ENCODE measurements around the gene ADAMTS9. TPM values are rescaled to one million over a fixed set of nuclear protein-coding genes. Genes with fewer than 3 reads are reported as not detected.

Gene ADAMTS9
- total and polyA plus RNA-seq, 3 donors from 2014 or later = 5.1 to 8.1 (median 5.9) TPM

- no peak for TF ChIP-seq POLR2A (IDR thresholded peaks at IDR 0.05)
- no peak for TF ChIP-seq CTCF (IDR thresholded peaks at IDR 0.05)
- Histone ChIP-seq H3K4me1 (no peaks in the 10 kb centered on the region), H3K4me3 (no peak overlapping the region), H3K27ac (no peak overlapping the region), H3K9me3 (no peaks in the 10 kb centered on the region), H3K36me3 (ENCODE audit: low read depth, missing control alignments) (no peaks in the 10 kb centered on the region), H3K27me3 (no peaks in the 10 kb centered on the region)
- WGBS, 2 donors = 93 to 97% methylated on average over 5 of the region's 5 CpGs
- intact Hi-C loops (cut with DNase I; ENCODE audit: low total_unique reads) = no loop called here
- DNase-seq = no peak
Measured at GRCh38 chr3:64496786-64497490, 190.9 kb downstream of the ADAMTS9 start.

- no peak overlapping the region for H3K27ac ChIP-seq
- H3K27me3 ChIP-seq = no peaks in the 10 kb centered on the region
- no peak overlapping the region for H3K4me3 ChIP-seq
- WGBS, 2 donors = 82 to 96% methylated on average over 2 of the region's 2 CpGs
- no peak for DNase-seq
- no peaks in the 10 kb centered on the region for H3K9me3 ChIP-seq
- no peaks in the 10 kb centered on the region for H3K4me1 ChIP-seq
- TF ChIP-seq CTCF (IDR thresholded peaks at IDR 0.05) (no peak), POLR2A (IDR thresholded peaks at IDR 0.05) (no peak)
- H3K36me3 ChIP-seq (ENCODE audit: low read depth, missing control alignments) = no peaks in the 10 kb centered on the region
- intact Hi-C loops (cut with DNase I; ENCODE audit: low total_unique reads) = no loop called here
Measured at GRCh38 chr3:64495781-64496334, 191.9 kb downstream of the ADAMTS9 start.

- no peak overlapping the region for H3K4me3 ChIP-seq
- DNase-seq = no peak
- no peaks in the 10 kb centered on the region for H3K27me3 ChIP-seq
- WGBS, 2 donors = 67 to 68% methylated on average over 4 of the region's 4 CpGs
- no peaks in the 10 kb centered on the region for H3K36me3 ChIP-seq (ENCODE audit: low read depth, missing control alignments)
- H3K4me1 ChIP-seq = no peaks in the 10 kb centered on the region
- TF ChIP-seq POLR2A (IDR thresholded peaks at IDR 0.05) (no peak), CTCF (IDR thresholded peaks at IDR 0.05) (no peak)
- no peak overlapping the region for H3K27ac ChIP-seq
- H3K9me3 ChIP-seq = no peaks in the 10 kb centered on the region
- intact Hi-C loops (cut with DNase I; ENCODE audit: low total_unique reads) = no loop called here
Measured at GRCh38 chr3:64495121-64495780, 192.5 kb downstream of the ADAMTS9 start.

GRCh38 chr3:64494526-64494925 lies 193.3 kb downstream of the ADAMTS9 start:
- 85 to 96% methylated on average over 2 of the region's 2 CpGs for WGBS, 2 donors
- TF ChIP-seq CTCF (IDR thresholded peaks at IDR 0.05) (no peak), POLR2A (IDR thresholded peaks at IDR 0.05) (no peak)
- intact Hi-C loops (cut with DNase I; ENCODE audit: low total_unique reads) = no loop called here
- no peaks in the 10 kb centered on the region for H3K27me3 ChIP-seq
- H3K9me3 ChIP-seq = no peaks in the 10 kb centered on the region
- H3K36me3 ChIP-seq (ENCODE audit: low read depth, missing control alignments) = no peaks in the 10 kb centered on the region
- H3K4me3 ChIP-seq = no peak overlapping the region
- H3K4me1 ChIP-seq = no peaks in the 10 kb centered on the region
- DNase-seq = no peak
- H3K27ac ChIP-seq = no peak overlapping the region

Measured in testis (tissue), 3 donors.